Activated CD4-positive, alpha-beta T cell treated with anti-CD3 and anti-CD28 coated beads, Interleukin-2, amount 50 U/mL, for 1 hour (primary cell): ENCODE results near the gene SEMA3A.
"Not testable (repeated sequence)": the region's sequence is repeated elsewhere in the genome, so short reads cannot be mapped to it uniquely, and the experiment has no call there.

Experiments used
- DNase-seq: peaks from one replicate; pipeline ENCODE4 v3.0.0-alpha.2; 2020

The SEMA3A gene

GRCh38 chr7:84194484-84195271 is at the start of gene SEMA3A:
TSS of gene SEMA3A (minus strand) at chr7:84194789. CDS start at chr7:84194586, 203 bp downstream.
- peak; percentile 0 for DNase-seq

- not testable (repeated sequence) for DNase-seq
These were observed 48.4 kb upstream of the SEMA3A start for GRCh38 chr7:84243037-84243436.

GRCh38 chr7:84238596-84238995 is 44.0 kb upstream of the SEMA3A start:
- no peak for DNase-seq

GRCh38 chr7:84237533-84238173 is 43.1 kb upstream of the SEMA3A start:
- DNase-seq, result no peak

- DNase-seq, result no peak
These were observed 41.8 kb upstream of the SEMA3A start for GRCh38 chr7:84236398-84236797.

- no peak for DNase-seq
These were observed 38.1 kb upstream of the SEMA3A start for GRCh38 chr7:84232646-84233045.

- no peak for DNase-seq
These were observed 36.6 kb upstream of the SEMA3A start for GRCh38 chr7:84231157-84231556.

GRCh38 chr7:84230491-84230890 is 35.9 kb upstream of the SEMA3A start:
- DNase-seq, result no peak

- DNase-seq, result no peak
These were observed 33.9 kb upstream of the SEMA3A start for GRCh38 chr7:84228526-84228925.

GRCh38 chr7:84226759-84227158 is 32.2 kb upstream of the SEMA3A start:
- no peak for DNase-seq

GRCh38 chr7:84224505-84224904 is 29.9 kb upstream of the SEMA3A start:
- no peak for DNase-seq

- DNase-seq, result no peak
These were observed 24.7 kb upstream of the SEMA3A start for GRCh38 chr7:84219310-84219709.

GRCh38 chr7:84218681-84219080 is 24.1 kb upstream of the SEMA3A start:
- DNase-seq, result no peak

- DNase-seq, result no peak
These were observed 21.9 kb upstream of the SEMA3A start for GRCh38 chr7:84216472-84216871.

GRCh38 chr7:84214757-84215156 is 20.2 kb upstream of the SEMA3A start:
- DNase-seq, result not testable (repeated sequence)

- no peak for DNase-seq
These were observed 15.7 kb upstream of the SEMA3A start for GRCh38 chr7:84210301-84210700.

GRCh38 chr7:84209006-84209405 is 14.4 kb upstream of the SEMA3A start:
- no peak for DNase-seq

- no peak for DNase-seq
These were observed 13.0 kb upstream of the SEMA3A start for GRCh38 chr7:84207615-84208014.

GRCh38 chr7:84207025-84207424 is 12.4 kb upstream of the SEMA3A start:
- no peak for DNase-seq

GRCh38 chr7:84204655-84205054 is 10.1 kb upstream of the SEMA3A start:
- DNase-seq, result no peak

GRCh38 chr7:84202855-84203254 is 8.3 kb upstream of the SEMA3A start:
- no peak for DNase-seq

GRCh38 chr7:84200859-84201258 is 6.3 kb upstream of the SEMA3A start:
- no peak for DNase-seq

GRCh38 chr7:84199216-84199615 is 4.6 kb upstream of the SEMA3A start:
- DNase-seq, result no peak

- DNase-seq, result no peak
These were observed 1.5 kb upstream of the SEMA3A start for GRCh38 chr7:84196084-84196503.
